CD8-positive, alpha-beta memory T cell (primary cell): ENCODE data around the gene TRIM33. TPM values are rescaled to one million over a fixed set of nuclear protein-coding genes. Genes with fewer than 3 reads are reported as not detected.
"Not testable (repeated sequence)": the region's sequence is repeated elsewhere in the genome, so short reads cannot be mapped to it uniquely, and the experiment has no call there.

Source experiments
- CTCF ChIA-PET: fragments of 350-600 bp; sonication (Branson Sonifier 250); formaldehyde crosslinking; loops from one replicate; lab custom pipeline; 2021; ENCODE audit warnings: antibody characterized with exemption; lab: Charles Lee
- POLR2A ChIA-PET: fragments of 350-600 bp; sonication (Branson Sonifier 250); formaldehyde crosslinking; loops from one replicate; lab custom pipeline; 2021; ENCODE audit warnings: antibody characterized with exemption; lab: Charles Lee
- DNase-seq, 5 donors: peaks; one replicate each; pipeline versions ENCODE4 v3.0.0 to v3.0.0-alpha.2; 2020 to 2022; ENCODE audit warnings: mixed read lengths in 1 of 5
- H3K27ac ChIP-seq: one replicate; pipeline ENCODE4 v1.7.0; 2013; ENCODE audit warnings: low read depth, mild to moderate bottlenecking, low read length, moderate library complexity
- H3K27me3 ChIP-seq: 2 replicates; pipeline ENCODE4 v1.7.0; 2013; ENCODE audit warnings: low read length, mild to moderate bottlenecking; ENCODE audit not compliant: insufficient read depth, poor library complexity, severe bottlenecking
- H3K36me3 ChIP-seq: 2 replicates; pipeline ENCODE4 v1.7.0; 2013; ENCODE audit warnings: mild to moderate bottlenecking, low read length, moderate library complexity; ENCODE audit not compliant: insufficient read depth
- H3K4me1 ChIP-seq: 2 replicates; pipeline ENCODE4 v1.7.0; 2013; ENCODE audit warnings: mild to moderate bottlenecking, low read length, moderate library complexity; ENCODE audit not compliant: insufficient read depth
- H3K4me3 ChIP-seq: 2 replicates; pipeline ENCODE4 v1.7.0; 2013; ENCODE audit warnings: mild to moderate bottlenecking, low read length
- H3K9me3 ChIP-seq: 2 replicates; pipeline ENCODE4 v1.7.0; 2013; ENCODE audit warnings: mild to moderate bottlenecking, low read length
- H3K27ac Mint-ChIP-seq, 8 donors: one replicate each; pipeline ENCODE4 v1.8.0; 2020 to 2021; ENCODE audit warnings: mixed read lengths in 8 of 8, mild to moderate bottlenecking in 6 of 8, inconsistent platforms in 3 of 8, moderate library complexity in 3 of 8
- H3K27me3 Mint-ChIP-seq, 2 donors: one replicate each; pipeline ENCODE4 v1.8.0; 2020 to 2021; ENCODE audit warnings: mixed read lengths in 2 of 2, mild to moderate bottlenecking in 1 of 2, moderate library complexity in 1 of 2
- H3K36me3 Mint-ChIP-seq, 3 donors: one replicate each; pipeline ENCODE4 v1.8.0; 2020 to 2021; ENCODE audit warnings: mixed read lengths in 3 of 3, inconsistent platforms in 1 of 3, mild to moderate bottlenecking in 1 of 3
- H3K4me1 Mint-ChIP-seq, 3 donors: one replicate each; pipeline ENCODE4 v1.8.0; 2020 to 2021; ENCODE audit warnings: mixed read lengths in 3 of 3, inconsistent platforms in 1 of 3, mild to moderate bottlenecking in 1 of 3
- H3K4me3 Mint-ChIP-seq, 7 donors: one replicate each; pipeline ENCODE4 v1.8.0; 2020 to 2021; ENCODE audit warnings: mixed read lengths in 7 of 7, mild to moderate bottlenecking in 6 of 7, moderate library complexity in 4 of 7, inconsistent platforms in 2 of 7
- H3K9me3 Mint-ChIP-seq, 5 donors: one replicate each; pipeline ENCODE4 v1.8.0; 2020 to 2022; ENCODE audit warnings: mixed read lengths in 5 of 5, mild to moderate bottlenecking in 3 of 5, moderate library complexity in 2 of 5, inconsistent platforms in 1 of 5
- polyA plus RNA-seq: library from polyadenylated mRNA; unstranded; fragments of 300-500 nt; fragmentation: Illumina TruSeq; gene quantifications from one replicate; pipeline ENCODE4 v1.2.3, GENCODE V29; 2021
- total RNA-seq, 2 experiments: library from RNA; stranded (reverse); gene quantifications; one replicate each; pipeline ENCODE4 v1.2.3, GENCODE V29; 2021

TRIM33 gene
- total and polyA plus RNA-seq, 3 experiments from 2014 or later: 32.0 to 45.3 (median 35.6) TPM

DNA sequence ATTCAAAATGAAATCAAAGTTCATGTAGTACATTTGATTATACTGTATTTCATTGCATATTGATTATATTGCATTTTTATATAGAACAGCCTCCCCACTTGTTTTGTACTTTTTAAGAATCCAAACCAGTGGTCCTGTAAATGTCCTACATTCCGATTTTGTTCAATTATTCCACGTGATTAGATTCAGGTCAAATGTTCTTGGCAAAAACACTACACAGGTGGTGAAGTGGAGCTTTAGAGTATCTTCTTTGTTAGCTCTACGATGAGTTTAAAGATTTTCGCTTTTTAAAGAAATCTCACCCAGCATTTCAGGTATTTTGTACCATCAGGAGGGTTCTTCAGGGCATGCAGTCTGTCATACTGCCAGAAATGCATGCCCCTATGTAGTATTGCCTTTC is 120.6 kb downstream of the TRIM33 start:
- H3K27ac Mint-ChIP-seq: no peak overlapping the region
- DNase-seq: no peak
- peaks cover 16 to 25% (median 20%) of the 10 kb centered on the region in 5 donors for H3K9me3 Mint-ChIP-seq
- peaks cover 16 to 38% (median 37%) of the 10 kb centered on the region in 3 donors for H3K36me3 Mint-ChIP-seq
- POLR2A ChIA-PET: no interaction called here
- Histone ChIP-seq H3K27me3 (no peaks in the 10 kb centered on the region), H3K27ac (no peak overlapping the region), H3K4me1 (no peaks in the 10 kb centered on the region), H3K4me3 (no peak overlapping the region), H3K36me3 (no peaks in the 10 kb centered on the region), H3K9me3 (peaks cover 1% of the 10 kb centered on the region)
- no peaks in the 10 kb centered on the region for H3K27me3 Mint-ChIP-seq
- CTCF ChIA-PET: no interaction called here
- no peak overlapping the region for H3K4me3 Mint-ChIP-seq
- H3K4me1 Mint-ChIP-seq: no peaks in the 10 kb centered on the region

DNA sequence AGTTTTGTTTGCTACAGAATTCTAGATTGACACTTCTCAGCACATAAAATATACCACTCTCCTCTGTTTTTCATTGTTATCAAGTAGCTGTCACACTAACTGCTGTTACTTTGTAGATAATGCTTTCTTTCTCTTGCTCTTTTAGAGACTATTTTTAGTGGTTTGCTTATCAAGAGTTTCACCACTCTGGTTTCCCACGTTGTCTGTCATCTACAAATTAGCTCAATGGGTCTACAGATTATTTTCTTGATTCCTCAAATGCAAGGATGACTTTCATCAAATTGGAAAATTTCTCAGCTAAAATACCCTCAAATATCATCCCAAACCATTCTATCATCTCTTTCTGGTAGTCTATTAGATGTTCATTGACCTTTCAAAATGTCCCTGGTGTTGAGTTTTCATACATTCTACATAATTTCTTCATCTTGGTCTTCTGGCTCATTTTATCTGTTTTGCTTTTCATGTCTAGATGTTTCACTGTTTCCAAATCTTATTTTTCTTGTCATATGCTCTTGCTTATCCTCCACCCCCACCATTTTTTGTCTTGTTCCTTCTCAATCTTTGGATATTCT is 122.5 kb downstream of the TRIM33 start:
- no peak overlapping the region for H3K27ac Mint-ChIP-seq
- ChIA-PET CTCF (no interaction called here), POLR2A (no interaction called here)
- Histone ChIP-seq H3K27ac (no peak overlapping the region), H3K4me3 (no peak overlapping the region), H3K27me3 (no peaks in the 10 kb centered on the region), H3K9me3 (peaks cover 12% of the 10 kb centered on the region), H3K36me3 (no peaks in the 10 kb centered on the region), H3K4me1 (no peaks in the 10 kb centered on the region)
- peaks cover 10 to 41% (median 23%) of the 10 kb centered on the region in 3 donors for H3K36me3 Mint-ChIP-seq
- no peaks in the 10 kb centered on the region for H3K4me1 Mint-ChIP-seq
- no peak for DNase-seq
- H3K9me3 Mint-ChIP-seq: peaks cover 31 to 39% (median 34%) of the 10 kb centered on the region in 5 donors
- H3K4me3 Mint-ChIP-seq: no peak overlapping the region
- H3K27me3 Mint-ChIP-seq: no peaks in the 10 kb centered on the region

DNA sequence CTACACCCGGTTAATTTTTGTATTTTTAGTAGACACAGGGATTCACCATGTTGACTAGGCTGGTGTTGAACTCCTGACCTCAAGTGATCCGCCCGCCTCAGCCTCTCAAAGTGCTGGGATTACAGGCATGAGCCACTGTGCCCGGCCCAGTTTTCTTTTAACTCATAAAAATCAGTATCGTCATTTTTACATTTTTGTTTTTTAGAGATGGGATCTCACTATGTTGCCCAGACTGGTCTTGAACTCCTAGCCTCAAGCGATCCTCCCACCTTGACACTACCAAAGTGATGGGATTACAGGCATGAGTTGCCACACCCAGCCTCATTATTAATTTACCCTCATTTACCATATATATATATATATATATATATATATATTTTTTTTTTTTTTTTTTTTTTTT is 123.4 kb downstream of the TRIM33 start:
- Mint-ChIP-seq H3K9me3 (peaks cover 31 to 46% (median 39%) of the 10 kb centered on the region in 5 donors), H3K36me3 (peaks cover 8 to 48% (median 15%) of the 10 kb centered on the region in 3 donors)
- H3K4me1 Mint-ChIP-seq, H3K4me3 Mint-ChIP-seq, H3K27me3 ChIP-seq, H3K27ac Mint-ChIP-seq, H3K27me3 Mint-ChIP-seq, DNase-seq, CTCF ChIA-PET, H3K4me1 ChIP-seq, POLR2A ChIA-PET, H3K27ac ChIP-seq, H3K4me3 ChIP-seq, H3K36me3 ChIP-seq: not testable (repeated sequence)
- peaks cover 12% of the 10 kb centered on the region for H3K9me3 ChIP-seq

DNA sequence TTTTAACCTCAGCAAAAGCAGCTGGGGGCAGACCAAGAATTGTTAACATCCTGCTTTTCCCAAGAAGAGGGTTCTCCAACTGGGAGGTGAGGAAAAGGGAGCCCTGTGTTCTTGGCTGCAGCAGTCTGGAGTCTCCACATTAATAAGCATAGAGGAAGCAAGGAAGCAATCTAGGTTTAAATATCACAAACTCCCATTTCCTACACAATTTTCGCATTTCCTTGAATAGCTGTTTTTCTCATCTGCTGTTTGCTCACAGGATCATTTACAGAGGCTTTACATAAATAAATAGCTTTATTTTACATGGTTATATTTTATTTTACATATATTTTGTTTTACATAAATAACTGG is 124.0 kb downstream of the TRIM33 start:
- no peak for DNase-seq
- H3K4me1 ChIP-seq: no peaks in the 10 kb centered on the region
- H3K4me3 Mint-ChIP-seq: no peak overlapping the region
- ChIA-PET CTCF (interaction anchor here (1.3 kb wide), 1 partner anchor 22 kb away, joined by 4 read pairs; no protein-coding TSS in a partner anchor), POLR2A (no interaction called here)
- H3K9me3 Mint-ChIP-seq: peaks cover 31 to 46% (median 42%) of the 10 kb centered on the region in 5 donors
- no peaks in the 10 kb centered on the region for H3K27me3 Mint-ChIP-seq
- H3K4me1 Mint-ChIP-seq: no peaks in the 10 kb centered on the region
- no peaks in the 10 kb centered on the region for H3K27me3 ChIP-seq
- no peaks in the 10 kb centered on the region for H3K36me3 ChIP-seq
- peaks cover 12% of the 10 kb centered on the region for H3K9me3 ChIP-seq
- no peak overlapping the region for H3K27ac Mint-ChIP-seq
- H3K36me3 Mint-ChIP-seq: peaks cover 4 to 43% (median 10%) of the 10 kb centered on the region in 3 donors
- no peak overlapping the region for H3K27ac ChIP-seq
- H3K4me3 ChIP-seq: no peak overlapping the region

DNA sequence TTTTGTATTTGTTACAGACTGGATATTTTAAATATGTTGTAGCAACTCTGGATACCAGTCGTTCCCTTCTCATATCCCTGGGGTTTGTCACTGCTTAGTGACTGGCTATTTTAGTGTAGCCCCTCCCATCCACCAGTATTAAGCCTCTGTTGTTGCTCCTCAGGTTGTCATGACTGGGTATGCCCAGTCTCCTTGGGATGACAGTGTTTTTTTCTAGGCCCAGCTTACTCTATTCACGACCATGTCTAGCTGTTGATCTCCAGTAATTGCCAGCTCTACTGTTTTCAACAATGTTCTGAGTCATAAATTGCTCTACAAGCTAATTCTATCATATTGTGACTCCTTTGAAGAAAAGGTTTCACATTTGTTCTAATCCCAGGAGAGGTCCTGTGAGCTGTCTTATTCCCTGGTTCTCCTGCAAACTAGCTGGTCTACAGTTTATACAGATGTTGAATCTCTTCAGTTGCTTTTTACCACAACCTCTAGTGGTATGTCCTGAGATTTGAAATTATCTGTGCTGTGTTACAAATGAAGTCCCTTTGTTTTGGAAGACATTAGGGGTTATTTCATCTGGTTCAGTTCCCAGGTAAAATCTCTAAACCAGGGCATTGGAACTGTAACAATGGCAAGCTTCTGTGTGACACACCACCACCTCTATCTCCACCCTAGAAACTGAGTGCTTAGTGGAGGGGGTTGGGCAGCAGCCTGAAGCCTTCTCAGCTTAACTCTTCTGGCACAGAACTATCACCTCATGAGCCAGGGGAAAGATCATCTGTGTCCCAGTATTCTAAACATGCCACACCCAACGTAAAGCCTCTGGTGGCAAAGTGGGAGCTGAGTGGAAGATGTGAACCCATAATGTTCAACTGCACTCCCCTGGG is 124.6 kb downstream of the TRIM33 start:
- H3K27ac ChIP-seq: no peak overlapping the region
- H3K27ac Mint-ChIP-seq: no peak overlapping the region
- no peaks in the 10 kb centered on the region for H3K27me3 ChIP-seq
- CTCF ChIA-PET: interaction anchor here (1.3 kb wide), 1 partner anchor 22 kb away, joined by 4 read pairs; no protein-coding TSS in a partner anchor
- no peak for DNase-seq
- H3K36me3 Mint-ChIP-seq: peaks cover 0 to 37% (median 5%) of the 10 kb centered on the region in 3 donors
- peaks cover 12% of the 10 kb centered on the region for H3K9me3 ChIP-seq
- H3K36me3 ChIP-seq: no peaks in the 10 kb centered on the region
- no peak overlapping the region for H3K4me3 ChIP-seq
- POLR2A ChIA-PET: no interaction called here
- no peaks in the 10 kb centered on the region for H3K4me1 Mint-ChIP-seq
- H3K4me1 ChIP-seq: no peaks in the 10 kb centered on the region
- H3K4me3 Mint-ChIP-seq: no peak overlapping the region
- no peaks in the 10 kb centered on the region for H3K27me3 Mint-ChIP-seq
- H3K9me3 Mint-ChIP-seq: peaks cover 31 to 48% (median 42%) of the 10 kb centered on the region in 5 donors

DNA sequence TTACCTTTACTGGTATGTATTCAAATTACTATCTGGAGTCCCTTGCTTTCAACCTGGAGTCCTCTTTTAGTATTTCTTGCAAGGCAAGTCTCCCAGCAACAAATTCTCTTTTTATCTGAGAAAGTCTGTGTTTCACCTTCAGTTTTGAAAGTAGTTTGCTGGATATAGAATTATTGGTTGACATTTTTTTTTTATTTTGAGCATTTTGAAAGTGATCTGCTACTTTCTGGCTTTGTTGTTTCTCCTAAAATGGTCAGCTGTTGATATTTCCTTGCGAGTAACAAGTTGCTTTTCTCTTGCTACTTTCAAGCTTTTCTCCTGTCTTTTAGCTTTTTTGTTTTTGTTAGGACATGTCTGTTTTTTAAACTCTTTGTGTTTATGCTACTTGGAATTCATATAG is 126.1 kb downstream of the TRIM33 start:
- Histone ChIP-seq H3K27ac (no peak overlapping the region), H3K4me1 (no peaks in the 10 kb centered on the region), H3K4me3 (no peak overlapping the region), H3K36me3 (no peaks in the 10 kb centered on the region), H3K9me3 (peaks cover 12% of the 10 kb centered on the region), H3K27me3 (no peaks in the 10 kb centered on the region)
- H3K27ac Mint-ChIP-seq: no peak overlapping the region
- no peak overlapping the region for H3K4me3 Mint-ChIP-seq
- H3K9me3 Mint-ChIP-seq: peaks cover 31 to 48% (median 42%) of the 10 kb centered on the region in 5 donors
- POLR2A ChIA-PET: no interaction called here
- peaks cover 0 to 28% (median 2%) of the 10 kb centered on the region in 3 donors for H3K36me3 Mint-ChIP-seq
- H3K27me3 Mint-ChIP-seq: no peaks in the 10 kb centered on the region
- no peak for DNase-seq
- H3K4me1 Mint-ChIP-seq: no peaks in the 10 kb centered on the region
- CTCF ChIA-PET: no interaction called here

DNA sequence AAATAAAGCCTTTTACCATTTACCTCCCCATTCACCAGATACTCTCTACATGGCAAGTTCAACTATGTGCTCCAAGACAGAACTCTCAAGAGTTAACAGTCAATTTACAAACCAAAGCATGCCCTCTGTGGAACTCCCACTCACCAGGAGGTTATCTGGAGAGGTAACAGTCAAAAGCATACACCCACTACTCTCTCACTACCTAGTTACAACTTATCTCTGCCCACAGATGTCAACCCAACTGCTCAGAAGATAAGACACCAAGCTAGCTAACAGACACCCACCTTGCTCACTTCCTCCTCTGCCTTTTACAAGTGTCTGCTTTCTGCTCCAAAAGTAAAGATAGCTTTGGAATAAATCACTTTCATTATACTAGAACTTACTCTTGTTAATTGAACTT is 131.0 kb downstream of the TRIM33 start:
- no peak overlapping the region for H3K4me3 Mint-ChIP-seq
- POLR2A ChIA-PET: no interaction called here
- H3K4me1 ChIP-seq: no peaks in the 10 kb centered on the region
- H3K27ac ChIP-seq: no peak overlapping the region
- H3K27me3 Mint-ChIP-seq: peaks cover 2 to 4% of the 10 kb centered on the region in 2 donors
- no peaks in the 10 kb centered on the region for H3K36me3 ChIP-seq
- no peaks in the 10 kb centered on the region for H3K27me3 ChIP-seq
- H3K36me3 Mint-ChIP-seq: peaks cover 0 to 48% (median 3%) of the 10 kb centered on the region in 3 donors
- no peaks in the 10 kb centered on the region for H3K4me1 Mint-ChIP-seq
- CTCF ChIA-PET: no interaction called here
- H3K9me3 Mint-ChIP-seq: peaks cover 25 to 49% (median 40%) of the 10 kb centered on the region in 5 donors
- H3K4me3 ChIP-seq: no peak overlapping the region
- H3K9me3 ChIP-seq: peaks cover 7% of the 10 kb centered on the region
- DNase-seq: no peak
- no peak overlapping the region for H3K27ac Mint-ChIP-seq

DNA sequence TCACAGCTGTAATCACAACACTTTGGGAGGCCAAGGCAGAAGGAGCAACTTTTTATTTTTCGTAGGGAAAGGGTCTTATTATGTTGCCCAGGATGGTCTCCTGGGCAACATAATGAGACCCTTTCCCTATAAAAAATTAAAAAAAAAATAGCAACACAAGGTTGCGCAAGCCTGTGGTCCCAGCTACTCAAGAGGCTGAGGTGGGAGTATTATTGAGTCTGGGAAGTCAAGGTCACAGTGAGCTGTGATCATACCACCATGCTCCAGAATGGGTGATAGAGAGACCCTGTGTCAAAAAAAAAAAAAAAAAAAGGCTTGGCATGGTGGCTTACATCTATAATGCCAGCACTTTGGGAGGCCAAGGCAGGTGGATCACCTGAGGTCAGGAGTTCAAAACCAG is 131.6 kb downstream of the TRIM33 start:
- H3K4me1 ChIP-seq: no peaks in the 10 kb centered on the region
- Mint-ChIP-seq H3K4me1 (no peaks in the 10 kb centered on the region), H3K36me3 (peaks cover 0 to 45% (median 3%) of the 10 kb centered on the region in 3 donors), H3K9me3 (peaks cover 19 to 45% (median 36%) of the 10 kb centered on the region in 5 donors), H3K27me3 (peaks cover 2 to 4% of the 10 kb centered on the region in 2 donors), H3K4me3 (no peak overlapping the region), H3K27ac (no peak overlapping the region)
- H3K9me3 ChIP-seq: peaks cover 3% of the 10 kb centered on the region
- H3K36me3 ChIP-seq: no peaks in the 10 kb centered on the region
- H3K4me3 ChIP-seq: no peak overlapping the region
- CTCF ChIA-PET: no interaction called here
- H3K27ac ChIP-seq: no peak overlapping the region
- POLR2A ChIA-PET: no interaction called here
- no peak for DNase-seq
- no peaks in the 10 kb centered on the region for H3K27me3 ChIP-seq
